HEK293T (cell line): Measurements from ENCODE around the gene RALGPS2.

ENCODE experiments used
- CTCF ChIA-PET: fragments of 350-600 bp; formaldehyde crosslinking; extraction: SDS; loops from one replicate; lab custom pipeline; 2021; ENCODE audit warnings: antibody characterized with exemption, inconsistent platforms; lab: Yijun Ruan, JAX
- POLR2A ChIA-PET: fragments of 350-600 bp; formaldehyde crosslinking; extraction: SDS; loops from one replicate; lab custom pipeline; 2020; ENCODE audit warnings: antibody characterized with exemption, inconsistent platforms; lab: Yijun Ruan, JAX
- DNase-seq: peaks from one replicate; pipeline ENCODE4 v3.0.0; 2012; ENCODE audit warnings: mixed read lengths; ENCODE audit errors: extremely low spot score
- ARNT ChIP-seq: fragments of 450-650 bp; IDR thresholded peaks from 2 replicates; pipeline ENCODE4 v1.6.1; 2017; ENCODE audit warnings: mild to moderate bottlenecking
- BHLHE40 ChIP-seq: fragments of 450-650 bp; IDR thresholded peaks from 2 replicates; pipeline ENCODE4 v1.6.1; 2016; ENCODE audit warnings: mild to moderate bottlenecking, moderate library complexity, borderline replicate concordance
- CTBP1 ChIP-seq: fragments of 450-650 bp; IDR thresholded peaks from 2 replicates; pipeline ENCODE4 v1.6.1; 2016; ENCODE audit warnings: borderline replicate concordance
- ELF4 ChIP-seq: fragments of 450-650 bp; IDR thresholded peaks from 2 replicates; pipeline ENCODE4 v1.6.1; 2017; ENCODE audit warnings: antibody characterized with exemption
- FOXA1 ChIP-seq: fragments of 450-650 bp; IDR thresholded peaks from 2 replicates; pipeline ENCODE4 v1.6.1; 2016; ENCODE audit warnings: mild to moderate bottlenecking
- FOXK2 ChIP-seq: fragments of 450-650 bp; IDR thresholded peaks from 2 replicates; pipeline ENCODE4 v1.6.1; 2016; ENCODE audit warnings: mild to moderate bottlenecking
- FOXM1 ChIP-seq: fragments of 450-650 bp; IDR thresholded peaks from 2 replicates; pipeline ENCODE4 v1.6.1; 2017; ENCODE audit warnings: mild to moderate bottlenecking, borderline replicate concordance
- HDGF ChIP-seq: fragments of 450-650 bp; IDR thresholded peaks from 2 replicates; pipeline ENCODE4 v1.6.1; 2017; ENCODE audit warnings: antibody characterized with exemption, borderline replicate concordance
- L3MBTL2 ChIP-seq: fragments of 450-650 bp; conservative IDR thresholded peaks from 2 replicates; pipeline ENCODE4 v1.6.1; 2016; ENCODE audit warnings: mild to moderate bottlenecking
- LEF1 ChIP-seq: fragments of 450-650 bp; IDR thresholded peaks from 2 replicates; pipeline ENCODE4 v1.6.1; 2017; ENCODE audit warnings: mild to moderate bottlenecking, borderline replicate concordance
- NFRKB ChIP-seq: fragments of 450-650 bp; IDR thresholded peaks from 2 replicates; pipeline ENCODE4 v1.6.1; 2016; ENCODE audit warnings: mild to moderate bottlenecking, moderate library complexity
- PKNOX1 ChIP-seq: fragments of 450-650 bp; IDR thresholded peaks from 2 replicates; pipeline ENCODE4 v1.6.1; 2016
- SP1 ChIP-seq: fragments of 450-650 bp; IDR thresholded peaks from 2 replicates; pipeline ENCODE4 v1.6.1; 2017
- SUZ12 ChIP-seq: fragments of 450-650 bp; IDR thresholded peaks from 2 replicates; pipeline ENCODE4 v1.6.1; 2016; ENCODE audit warnings: mild to moderate bottlenecking
- TARDBP ChIP-seq: fragments of 450-650 bp; IDR thresholded peaks from 2 replicates; pipeline ENCODE4 v1.6.1; 2016
- ZNF384 ChIP-seq: fragments of 450-650 bp; IDR thresholded peaks from 2 replicates; pipeline ENCODE4 v1.6.1; 2016

Gene RALGPS2

DNA sequence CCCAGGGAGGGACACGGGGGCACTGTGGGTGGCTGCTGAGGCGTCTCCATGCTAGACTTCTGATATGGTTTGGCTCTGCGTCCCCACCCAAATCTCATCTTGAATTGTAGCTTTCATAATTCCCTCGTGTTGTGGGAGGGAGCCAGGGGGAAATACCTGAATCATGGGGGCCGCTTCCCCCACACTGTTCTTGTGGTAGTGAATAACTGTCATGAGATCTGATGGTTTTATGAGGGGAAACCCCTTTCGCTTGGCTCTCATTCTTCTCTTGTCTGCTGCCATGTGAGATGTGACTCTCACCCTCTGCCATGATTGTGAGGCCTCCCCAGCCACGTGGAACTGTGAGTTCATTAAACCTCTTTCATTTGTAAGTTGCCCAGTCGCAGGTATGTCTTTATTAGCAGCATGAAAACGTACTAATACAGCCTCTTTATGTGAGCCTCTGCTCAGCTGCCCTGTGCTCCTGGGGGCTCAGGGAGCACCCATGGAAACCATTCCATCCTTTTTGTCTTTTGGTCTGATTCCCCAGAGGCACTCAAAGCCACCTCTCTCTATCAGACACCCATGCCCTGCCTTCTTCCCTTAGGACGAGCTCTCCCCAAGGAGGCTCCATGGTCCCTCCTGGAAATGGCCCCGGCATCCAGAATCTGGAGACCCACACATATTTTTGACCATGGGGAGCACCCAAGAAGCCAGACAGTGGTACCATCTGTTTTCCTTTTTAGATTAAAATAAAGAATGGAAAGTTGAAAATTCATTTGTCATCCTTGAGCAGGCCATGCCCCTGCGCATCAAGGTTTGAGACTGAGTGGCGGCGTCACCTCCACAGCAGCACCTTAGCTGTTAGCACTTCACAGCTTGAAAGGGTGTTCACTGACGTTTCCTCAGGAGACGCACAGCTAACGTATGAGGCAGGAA is 234.8 kb downstream of the RALGPS2 start:
- TF ChIP-seq FOXA1: no peak
- no peak for TF ChIP-seq BHLHE40
- no peak for TF ChIP-seq TARDBP
- TF ChIP-seq ELF4: no peak
- no peak for TF ChIP-seq PKNOX1
- TF ChIP-seq NFRKB: no peak
- TF ChIP-seq LEF1: no peak
- TF ChIP-seq SUZ12: no peak
- TF ChIP-seq FOXK2: no peak
- no peak for TF ChIP-seq SP1
- TF ChIP-seq L3MBTL2: no peak
- no peak for TF ChIP-seq ARNT
- TF ChIP-seq FOXM1: no peak
- no peak for TF ChIP-seq ZNF384
- TF ChIP-seq CTBP1: no peak
- TF ChIP-seq HDGF: no peak
- ChIA-PET CTCF (interaction anchor here (0.6 kb wide), 1 partner anchor 166 kb away, joined by 3 read pairs; no protein-coding TSS in a partner anchor), POLR2A (no interaction called here)
- DNase-seq: no peak

DNA sequence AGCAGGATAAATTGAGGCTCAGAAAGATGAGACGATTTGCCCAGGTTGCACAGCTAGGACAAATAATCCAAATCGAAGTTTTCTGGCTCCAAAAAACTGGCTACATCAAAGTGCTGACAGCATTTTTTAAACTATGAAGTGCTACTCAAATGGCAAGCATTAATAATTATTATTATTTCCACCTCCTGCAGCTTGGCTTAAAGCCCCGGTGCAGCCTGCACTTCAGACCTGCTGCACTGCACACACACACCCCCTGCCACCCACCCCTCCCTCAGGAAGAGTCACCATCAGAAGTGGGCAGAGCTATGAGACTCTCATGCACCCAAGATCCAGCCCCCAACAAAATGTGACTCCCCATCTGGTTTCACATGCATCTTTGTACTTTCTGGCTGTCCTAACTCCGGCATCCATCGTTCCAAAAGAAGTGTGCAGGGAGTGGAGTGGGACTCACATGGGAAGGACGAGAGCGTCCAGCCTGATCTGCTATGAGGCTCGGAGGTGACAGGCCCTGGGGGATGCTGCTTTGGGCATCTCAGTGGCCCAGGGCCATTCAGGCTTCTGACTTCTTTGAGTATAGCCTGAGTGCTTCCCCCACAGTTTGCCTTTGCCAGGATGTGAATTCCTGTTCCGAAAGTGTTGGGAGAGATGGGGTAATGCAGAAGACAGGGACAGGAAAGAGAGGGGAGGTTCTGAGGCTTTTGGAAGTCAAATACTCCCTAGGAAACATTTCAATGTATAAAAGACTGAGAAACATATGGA is 235.6 kb downstream of the RALGPS2 start:
- ChIA-PET POLR2A (no interaction called here), CTCF (no interaction called here)
- TF ChIP-seq CTBP1: no peak
- TF ChIP-seq HDGF: no peak
- no peak for TF ChIP-seq FOXM1
- no peak for TF ChIP-seq FOXK2
- no peak for TF ChIP-seq NFRKB
- no peak for TF ChIP-seq L3MBTL2
- TF ChIP-seq PKNOX1: no peak
- TF ChIP-seq LEF1: no peak
- TF ChIP-seq BHLHE40: no peak
- TF ChIP-seq ARNT: no peak
- no peak for TF ChIP-seq SUZ12
- no peak for TF ChIP-seq ELF4
- TF ChIP-seq SP1: no peak
- TF ChIP-seq ZNF384: no peak
- no peak for TF ChIP-seq TARDBP
- no peak for TF ChIP-seq FOXA1
- DNase-seq: no peak

DNA sequence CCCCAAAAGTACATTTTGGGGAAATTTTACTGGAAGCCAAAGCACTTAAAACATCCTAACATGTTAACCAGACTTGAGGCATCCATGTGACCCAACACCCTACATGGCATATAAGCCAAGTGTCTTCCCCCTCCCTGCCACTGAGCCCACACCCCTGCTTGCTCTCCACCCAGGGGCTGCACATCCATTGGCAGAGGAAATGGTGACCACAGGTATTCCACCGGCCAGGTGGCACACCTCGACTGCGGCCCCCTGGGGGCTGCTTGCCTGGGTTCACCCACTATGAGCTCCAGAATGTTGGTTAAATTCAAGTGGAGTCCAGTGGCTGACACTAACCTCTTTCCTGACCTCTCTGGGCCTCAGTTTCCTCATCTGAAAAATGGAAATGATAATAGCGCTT is 236.3 kb downstream of the RALGPS2 start:
- DNase-seq: no peak
- ChIA-PET POLR2A (no interaction called here), CTCF (no interaction called here)
- TF ChIP-seq BHLHE40 (no peak), FOXM1 (no peak), SUZ12 (no peak), NFRKB (no peak), PKNOX1 (no peak), FOXA1 (no peak)

- CTCF ChIA-PET: no interaction called here
- DNase-seq: no peak
These were observed 236.8 kb downstream of the RALGPS2 start for GRCh38 chr1:178961868-178962267.

DNA sequence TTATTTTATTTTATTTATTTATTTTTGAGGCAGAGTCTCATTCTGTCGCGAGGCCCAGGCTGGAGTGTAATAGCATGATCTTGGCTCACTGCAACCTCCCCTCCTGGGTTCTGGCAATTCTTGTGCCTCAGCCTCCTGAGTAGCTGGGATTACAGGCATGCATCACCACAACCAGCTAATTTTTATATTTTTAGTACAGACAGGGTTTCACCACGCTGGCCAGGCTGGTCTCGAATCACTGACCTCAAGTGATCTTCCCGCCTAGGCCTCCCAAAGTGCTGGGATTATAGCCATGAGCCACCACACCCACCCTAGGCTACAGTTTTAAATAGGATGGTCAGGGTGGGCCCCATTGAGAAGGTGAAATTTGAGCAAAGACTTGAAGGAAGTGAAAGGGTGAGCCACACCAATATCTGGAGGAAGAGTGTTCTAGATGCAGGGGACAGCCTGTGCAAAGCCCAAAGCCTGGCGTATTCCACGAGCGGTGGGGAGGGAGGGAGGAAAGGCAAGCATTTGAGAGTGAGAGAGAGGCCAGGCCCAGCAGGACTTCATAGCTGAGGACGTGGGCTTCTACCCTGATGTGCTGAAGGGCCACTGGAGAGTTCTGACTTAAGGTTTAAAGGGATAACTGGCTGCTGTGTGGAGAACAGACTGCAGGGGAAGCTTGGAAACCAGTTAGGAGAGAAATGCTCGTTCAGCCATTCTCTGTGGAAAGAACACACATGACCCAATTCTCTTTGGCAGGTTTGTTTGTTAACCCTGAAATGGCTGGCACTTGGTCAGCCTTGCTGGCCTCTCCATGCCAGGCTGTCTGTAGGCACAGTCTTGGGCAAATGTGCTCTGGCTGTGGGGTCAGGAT is 238.0 kb downstream of the RALGPS2 start:
- CTCF ChIA-PET: no interaction called here
- POLR2A ChIA-PET: no interaction called here
- no peak for DNase-seq
- TF ChIP-seq LEF1 (no peak), BHLHE40 (no peak), ARNT (no peak), FOXA1 (no peak), ELF4 (no peak), ZNF384 (no peak), HDGF (no peak), PKNOX1 (no peak), SP1 (no peak), NFRKB (no peak), SUZ12 (no peak), TARDBP (no peak), FOXK2 (no peak), CTBP1 (no peak), FOXM1 (no peak), L3MBTL2 (no peak)

More at GRCh38 chr1:178961868-178962267, 236.8 kb downstream of the RALGPS2 start:
- POLR2A ChIA-PET: no interaction called here
- TF ChIP-seq FOXK2 (no peak), L3MBTL2 (no peak), SUZ12 (no peak), CTBP1 (no peak), ZNF384 (no peak), BHLHE40 (no peak), SP1 (no peak), FOXA1 (no peak), ARNT (no peak), ELF4 (no peak), HDGF (no peak)
